Measurements from ENCODE around the gene SIGLECL1.
"Not testable (repeated sequence)": the region's sequence is repeated elsewhere in the genome, so short reads cannot be mapped to it uniquely, and the experiment has no call there.

SIGLECL1 gene

GRCh38 chr19:51250786-51251467, at the start of gene SIGLECL1:
Gene SIGLECL1, plus strand, starts transcription at chr19:51251080. Its CDS starts 12,993 bp downstream, at chr19:51264073.
- no peak within 1 kb of the TSS for H3K4me3 ChIP-seq (ENCODE audit: low read length)
- no peak within 1 kb of the TSS for H2AFZ ChIP-seq (ENCODE audit: low read depth, low read length)
- no peaks in the 10 kb centered on the region for H3K9me3 ChIP-seq (ENCODE audit: low read length)
- peaks cover 2% of the 10 kb centered on the region for H3K4me1 ChIP-seq (ENCODE audit: insufficient read depth, low read length)
- no peaks in the 10 kb centered on the region for H3K36me3 ChIP-seq (ENCODE audit: insufficient read depth, low read length)
- no peaks in the 10 kb centered on the region for H3K27me3 ChIP-seq (ENCODE audit: insufficient read depth, low read length)

GRCh38 chr19:51201712-51202111, 49.2 kb upstream of the SIGLECL1 start:
- Histone ChIP-seq H3K9me3 (ENCODE audit: low read length) (no peaks in the 10 kb centered on the region), H2AFZ (ENCODE audit: low read depth, low read length) (no peak overlapping the region), H3K4me1 (ENCODE audit: insufficient read depth, low read length) (no peaks in the 10 kb centered on the region), H3K4me3 (ENCODE audit: low read length) (no peak overlapping the region), H3K27me3 (ENCODE audit: insufficient read depth, low read length) (peaks cover 10% of the 10 kb centered on the region), H3K36me3 (ENCODE audit: insufficient read depth, low read length) (no peaks in the 10 kb centered on the region)

GRCh38 chr19:51203916-51204315, 47.0 kb upstream of the SIGLECL1 start:
- no peaks in the 10 kb centered on the region for H3K36me3 ChIP-seq (ENCODE audit: insufficient read depth, low read length)
- no peak overlapping the region for H2AFZ ChIP-seq (ENCODE audit: low read depth, low read length)
- H3K27me3 ChIP-seq (ENCODE audit: insufficient read depth, low read length): peaks cover 10% of the 10 kb centered on the region
- H3K4me1 ChIP-seq (ENCODE audit: insufficient read depth, low read length): no peaks in the 10 kb centered on the region
- H3K9me3 ChIP-seq (ENCODE audit: low read length): no peaks in the 10 kb centered on the region
- no peak overlapping the region for H3K4me3 ChIP-seq (ENCODE audit: low read length)

GRCh38 chr19:51204321-51204720, 46.6 kb upstream of the SIGLECL1 start:
- no peaks in the 10 kb centered on the region for H3K4me1 ChIP-seq (ENCODE audit: insufficient read depth, low read length)
- no peaks in the 10 kb centered on the region for H3K36me3 ChIP-seq (ENCODE audit: insufficient read depth, low read length)
- H3K9me3 ChIP-seq (ENCODE audit: low read length): no peaks in the 10 kb centered on the region
- peaks cover 11% of the 10 kb centered on the region for H3K27me3 ChIP-seq (ENCODE audit: insufficient read depth, low read length)
- H2AFZ ChIP-seq (ENCODE audit: low read depth, low read length): no peak overlapping the region
- H3K4me3 ChIP-seq (ENCODE audit: low read length): no peak overlapping the region

- Histone ChIP-seq H3K4me3 (ENCODE audit: low read length) (no peak overlapping the region), H3K27me3 (ENCODE audit: insufficient read depth, low read length) (peaks cover 11% of the 10 kb centered on the region), H2AFZ (ENCODE audit: low read depth, low read length) (no peak overlapping the region), H3K9me3 (ENCODE audit: low read length) (no peaks in the 10 kb centered on the region), H3K36me3 (ENCODE audit: insufficient read depth, low read length) (no peaks in the 10 kb centered on the region), H3K4me1 (ENCODE audit: insufficient read depth, low read length) (no peaks in the 10 kb centered on the region)
Observed at GRCh38 chr19:51207747-51208146, 43.1 kb upstream of the SIGLECL1 start.

GRCh38 chr19:51210191-51210784, 40.6 kb upstream of the SIGLECL1 start:
- H3K4me3 ChIP-seq (ENCODE audit: low read length): no peak overlapping the region
- no peaks in the 10 kb centered on the region for H3K9me3 ChIP-seq (ENCODE audit: low read length)
- no peak overlapping the region for H2AFZ ChIP-seq (ENCODE audit: low read depth, low read length)
- no peaks in the 10 kb centered on the region for H3K36me3 ChIP-seq (ENCODE audit: insufficient read depth, low read length)
- no peaks in the 10 kb centered on the region for H3K4me1 ChIP-seq (ENCODE audit: insufficient read depth, low read length)
- H3K27me3 ChIP-seq (ENCODE audit: insufficient read depth, low read length): peaks cover 9% of the 10 kb centered on the region

- not testable (repeated sequence) for H3K36me3 ChIP-seq (ENCODE audit: insufficient read depth, low read length); H2AFZ ChIP-seq (ENCODE audit: low read depth, low read length); H3K4me1 ChIP-seq (ENCODE audit: insufficient read depth, low read length); H3K4me3 ChIP-seq (ENCODE audit: low read length); H3K9me3 ChIP-seq (ENCODE audit: low read length); H3K27me3 ChIP-seq (ENCODE audit: insufficient read depth, low read length)
Observed at GRCh38 chr19:51210874-51211361, 40.0 kb upstream of the SIGLECL1 start.

GRCh38 chr19:51211833-51212232, 39.0 kb upstream of the SIGLECL1 start:
- H3K9me3 ChIP-seq (ENCODE audit: low read length): no peaks in the 10 kb centered on the region
- no peaks in the 10 kb centered on the region for H3K36me3 ChIP-seq (ENCODE audit: insufficient read depth, low read length)
- H3K4me3 ChIP-seq (ENCODE audit: low read length): no peak overlapping the region
- H2AFZ ChIP-seq (ENCODE audit: low read depth, low read length): no peak overlapping the region
- H3K4me1 ChIP-seq (ENCODE audit: insufficient read depth, low read length): no peaks in the 10 kb centered on the region
- H3K27me3 ChIP-seq (ENCODE audit: insufficient read depth, low read length): peaks cover 6% of the 10 kb centered on the region

- H3K27me3 ChIP-seq (ENCODE audit: insufficient read depth, low read length): peaks cover 5% of the 10 kb centered on the region
- H3K4me1 ChIP-seq (ENCODE audit: insufficient read depth, low read length): no peaks in the 10 kb centered on the region
- no peak overlapping the region for H3K4me3 ChIP-seq (ENCODE audit: low read length)
- H2AFZ ChIP-seq (ENCODE audit: low read depth, low read length): no peak overlapping the region
- no peaks in the 10 kb centered on the region for H3K9me3 ChIP-seq (ENCODE audit: low read length)
- no peaks in the 10 kb centered on the region for H3K36me3 ChIP-seq (ENCODE audit: insufficient read depth, low read length)
Observed at GRCh38 chr19:51219307-51219706, 31.6 kb upstream of the SIGLECL1 start.

- H3K36me3 ChIP-seq (ENCODE audit: insufficient read depth, low read length): no peaks in the 10 kb centered on the region
- H3K27me3 ChIP-seq (ENCODE audit: insufficient read depth, low read length): peaks cover 10% of the 10 kb centered on the region
- no peak overlapping the region for H2AFZ ChIP-seq (ENCODE audit: low read depth, low read length)
- no peak overlapping the region for H3K4me3 ChIP-seq (ENCODE audit: low read length)
- H3K9me3 ChIP-seq (ENCODE audit: low read length): no peaks in the 10 kb centered on the region
- no peaks in the 10 kb centered on the region for H3K4me1 ChIP-seq (ENCODE audit: insufficient read depth, low read length)
Observed at GRCh38 chr19:51219971-51220370, 30.9 kb upstream of the SIGLECL1 start.

- no peaks in the 10 kb centered on the region for H3K4me1 ChIP-seq (ENCODE audit: insufficient read depth, low read length)
- no peak overlapping the region for H2AFZ ChIP-seq (ENCODE audit: low read depth, low read length)
- no peaks in the 10 kb centered on the region for H3K36me3 ChIP-seq (ENCODE audit: insufficient read depth, low read length)
- H3K27me3 ChIP-seq (ENCODE audit: insufficient read depth, low read length): peaks cover 16% of the 10 kb centered on the region
- H3K4me3 ChIP-seq (ENCODE audit: low read length): no peak overlapping the region
- H3K9me3 ChIP-seq (ENCODE audit: low read length): no peaks in the 10 kb centered on the region
Observed at GRCh38 chr19:51220996-51221395, 29.9 kb upstream of the SIGLECL1 start.

GRCh38 chr19:51224163-51224641, 26.7 kb upstream of the SIGLECL1 start:
- Histone ChIP-seq H3K27me3 (ENCODE audit: insufficient read depth, low read length) (peaks cover 16% of the 10 kb centered on the region), H3K36me3 (ENCODE audit: insufficient read depth, low read length) (no peaks in the 10 kb centered on the region), H3K9me3 (ENCODE audit: low read length) (no peaks in the 10 kb centered on the region), H3K4me1 (ENCODE audit: insufficient read depth, low read length) (no peaks in the 10 kb centered on the region), H2AFZ (ENCODE audit: low read depth, low read length) (no peak overlapping the region), H3K4me3 (ENCODE audit: low read length) (no peak overlapping the region)

- H2AFZ ChIP-seq (ENCODE audit: low read depth, low read length); H3K9me3 ChIP-seq (ENCODE audit: low read length); H3K4me1 ChIP-seq (ENCODE audit: insufficient read depth, low read length); H3K4me3 ChIP-seq (ENCODE audit: low read length); H3K36me3 ChIP-seq (ENCODE audit: insufficient read depth, low read length): not testable (repeated sequence)
- peaks cover 16% of the 10 kb centered on the region for H3K27me3 ChIP-seq (ENCODE audit: insufficient read depth, low read length)
Observed at GRCh38 chr19:51224898-51225393, 25.9 kb upstream of the SIGLECL1 start, which contains the start of gene CD33. Gene CD33, plus strand, starts transcription at chr19:51225080. Its CDS starts 39 bp downstream, at chr19:51225119.

All from neuron (in vitro differentiated cells).